ENCODE data around the gene GNG3.
A peak's percentile ranks its signal among the peaks of the same experiment; 100 is the strongest.
"Not testable (repeated sequence)": the region's sequence is repeated elsewhere in the genome, so short reads cannot be mapped to it uniquely, and the experiment has no call there.

Gene GNG3

DNA sequence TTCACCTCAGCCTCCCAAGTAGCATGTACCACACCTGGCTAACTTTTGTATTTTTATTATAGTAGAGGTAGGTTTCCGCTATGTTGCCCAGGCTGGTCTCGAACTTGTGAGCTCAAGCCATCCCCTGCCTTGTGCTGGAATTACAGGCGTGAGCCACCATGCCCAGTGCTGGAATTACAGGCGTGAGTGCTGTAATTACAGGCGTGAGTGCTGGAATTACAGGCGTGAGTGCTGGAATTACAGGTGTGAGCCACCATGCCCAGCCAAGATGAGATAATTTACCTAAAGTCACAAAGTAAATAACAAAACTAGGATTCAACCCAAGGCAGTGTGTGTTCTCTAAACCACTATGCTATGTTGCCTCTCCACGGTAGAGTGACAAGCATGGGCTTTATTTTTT, 25.0 kb upstream of the GNG3 start:
- no peak for DNase-seq
- Histone ChIP-seq H3K4me1 (no peaks in the 10 kb centered on the region; the same call in 1 of the 2 replicates), H3K4me3 (ENCODE audit: low read depth, low read length) (no peak overlapping the region), H3K9me3 (no peaks in the 10 kb centered on the region), H3K36me3 (peaks cover under 1% of the 10 kb centered on the region; the same call in 1 of the 2 replicates), H3K27me3 (no peaks in the 10 kb centered on the region)
- TF ChIP-seq, protein P1, sequence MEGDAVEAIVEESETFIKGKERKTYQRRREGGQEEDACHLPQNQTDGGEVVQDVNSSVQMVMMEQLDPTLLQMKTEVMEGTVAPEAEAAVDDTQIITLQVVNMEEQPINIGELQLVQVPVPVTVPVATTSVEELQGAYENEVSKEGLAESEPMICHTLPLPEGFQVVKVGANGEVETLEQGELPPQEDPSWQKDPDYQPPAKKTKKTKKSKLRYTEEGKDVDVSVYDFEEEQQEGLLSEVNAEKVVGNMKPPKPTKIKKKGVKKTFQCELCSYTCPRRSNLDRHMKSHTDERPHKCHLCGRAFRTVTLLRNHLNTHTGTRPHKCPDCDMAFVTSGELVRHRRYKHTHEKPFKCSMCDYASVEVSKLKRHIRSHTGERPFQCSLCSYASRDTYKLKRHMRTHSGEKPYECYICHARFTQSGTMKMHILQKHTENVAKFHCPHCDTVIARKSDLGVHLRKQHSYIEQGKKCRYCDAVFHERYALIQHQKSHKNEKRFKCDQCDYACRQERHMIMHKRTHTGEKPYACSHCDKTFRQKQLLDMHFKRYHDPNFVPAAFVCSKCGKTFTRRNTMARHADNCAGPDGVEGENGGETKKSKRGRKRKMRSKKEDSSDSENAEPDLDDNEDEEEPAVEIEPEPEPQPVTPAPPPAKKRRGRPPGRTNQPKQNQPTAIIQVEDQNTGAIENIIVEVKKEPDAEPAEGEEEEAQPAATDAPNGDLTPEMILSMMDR (IDR thresholded peaks at IDR 0.05; ENCODE audit: low read depth, low read length), result no peak

DNA sequence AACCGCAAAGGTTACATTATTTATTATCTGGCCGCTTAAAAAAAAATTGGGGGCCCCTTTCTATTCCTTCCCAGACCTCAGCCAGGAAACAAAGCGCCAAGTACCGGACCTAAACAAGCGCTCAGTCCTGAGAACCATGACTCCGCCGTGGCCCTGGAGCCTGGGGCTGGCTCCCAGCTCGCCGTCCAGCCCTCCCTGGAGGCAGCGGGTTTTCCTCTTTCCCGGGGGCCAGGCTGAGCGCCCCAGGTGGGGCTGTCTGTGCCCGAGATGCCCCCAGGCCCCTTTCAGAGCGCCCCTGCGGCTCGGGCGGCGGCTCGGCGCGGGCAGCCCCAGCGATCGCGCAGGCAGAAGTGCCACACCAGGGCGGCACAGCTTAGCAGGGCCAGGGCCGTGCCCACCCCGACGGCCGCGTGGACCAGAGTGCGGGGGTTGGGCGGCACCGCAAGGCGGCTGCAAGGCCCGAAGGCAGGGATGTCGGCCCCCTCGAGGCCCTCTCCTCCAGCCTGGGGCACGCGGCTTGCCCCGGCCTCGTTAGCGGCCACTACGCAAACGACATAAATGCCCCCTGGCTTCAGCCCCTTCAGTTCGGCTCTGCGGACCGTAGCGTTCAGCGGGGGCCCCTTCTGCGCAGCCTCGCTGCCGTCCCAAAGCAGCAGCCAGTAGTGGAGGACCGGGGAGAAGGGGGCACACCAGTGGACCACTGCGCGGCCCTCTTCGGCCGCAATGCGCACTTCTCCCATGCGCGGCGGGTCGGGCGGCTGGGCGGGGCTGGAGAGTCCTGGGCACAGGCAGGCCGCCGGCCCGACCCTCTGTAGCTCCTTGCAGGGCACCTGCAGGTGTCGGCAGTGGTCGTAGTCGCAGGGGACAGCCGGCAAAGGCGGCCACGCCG, 19.7 kb upstream of the GNG3 start:
- H3K4me1 ChIP-seq, result no peaks in the 10 kb centered on the region
- no peaks in the 10 kb centered on the region; the same call in none of the 2 replicates for H3K36me3 ChIP-seq
- no peaks in the 10 kb centered on the region for H3K9me3 ChIP-seq
- TF ChIP-seq, protein P1 (IDR thresholded peaks at IDR 0.05; ENCODE audit: low read depth, low read length), result no peak
- no peaks in the 10 kb centered on the region for H3K27me3 ChIP-seq
- no peak for DNase-seq
- no peak overlapping the region for H3K4me3 ChIP-seq (ENCODE audit: low read depth, low read length)

DNA sequence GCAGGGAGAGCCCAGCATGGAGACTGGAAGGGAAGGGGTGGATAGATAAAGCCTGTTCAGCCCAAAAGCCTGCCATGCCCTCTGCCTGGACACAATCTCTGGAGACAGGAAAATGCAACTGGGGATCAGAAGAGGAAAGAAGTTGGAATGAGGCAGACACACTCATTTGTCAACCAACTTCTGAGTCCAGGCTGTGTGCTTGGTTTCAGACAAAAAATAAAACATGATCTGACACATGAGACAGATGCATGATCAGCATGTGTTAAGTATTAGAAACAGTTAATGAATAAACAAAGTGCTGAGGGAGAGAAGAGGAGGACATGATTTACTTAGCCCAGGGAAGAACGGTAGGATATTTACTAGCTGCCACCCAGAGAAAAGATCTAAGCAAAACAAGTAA, 19.0 kb upstream of the GNG3 start:
- H3K4me1 ChIP-seq, result no peaks in the 10 kb centered on the region

DNA sequence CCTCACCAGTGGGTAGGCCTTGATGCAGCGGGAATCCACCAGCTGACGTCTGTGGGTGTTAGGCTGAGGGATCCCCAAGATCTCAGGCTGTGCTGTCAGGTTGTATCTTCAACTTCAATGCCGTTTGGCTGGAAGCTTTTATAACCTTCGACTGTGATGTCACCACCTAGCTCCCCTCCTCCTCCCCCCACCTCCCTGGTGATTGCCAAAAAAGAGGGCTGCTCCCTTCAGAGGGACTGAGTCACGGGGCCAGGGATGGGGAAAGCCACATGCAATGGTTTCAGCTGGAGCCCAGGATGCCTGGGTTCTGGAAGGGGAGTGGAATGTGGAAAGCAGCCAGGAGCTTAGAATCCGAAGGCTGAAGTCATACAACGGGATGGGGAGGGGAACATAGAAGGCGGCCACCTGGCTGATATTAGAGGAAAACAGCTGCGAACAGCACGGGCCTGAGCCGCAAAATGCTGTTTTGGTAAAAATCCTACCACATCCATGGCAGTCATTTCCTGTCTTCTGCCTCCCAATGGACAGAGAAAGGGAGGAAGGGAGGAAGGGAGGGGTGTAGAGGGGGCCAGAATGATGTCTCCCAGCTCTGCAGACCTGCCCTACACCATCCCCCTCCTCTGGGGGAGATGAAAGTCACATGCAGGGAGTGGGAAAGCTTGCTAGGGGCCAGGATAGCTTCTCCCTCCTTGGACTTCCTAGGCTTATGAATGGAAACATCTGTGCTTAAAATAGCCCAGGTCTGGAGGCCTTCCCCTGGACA, 17.9 kb upstream of the GNG3 start, which contains the start of gene LRRN4CL:
LRRN4CL (minus strand) TSS at position 110 of the 763 bp plus-strand sequence. CDS start 1,022 bp downstream, outside the sequence.
- no peak for DNase-seq
- TF ChIP-seq, protein P1 (IDR thresholded peaks at IDR 0.05; ENCODE audit: low read depth, low read length), result no peak
- Histone ChIP-seq H3K27me3 (no peaks in the 10 kb centered on the region), H3K4me3 (ENCODE audit: low read depth, low read length) (no peak within 1 kb of the TSS), H3K36me3 (no peaks in the 10 kb centered on the region; the same call in none of the 2 replicates), H3K4me1 (no peaks in the 10 kb centered on the region), H3K9me3 (no peaks in the 10 kb centered on the region)

More for the DNA sequence above, 19.0 kb upstream of the GNG3 start:
- TF ChIP-seq, protein P1 (IDR thresholded peaks at IDR 0.05; ENCODE audit: low read depth, low read length), result no peak
- Histone ChIP-seq H3K36me3 (no peaks in the 10 kb centered on the region; the same call in none of the 2 replicates), H3K4me3 (ENCODE audit: low read depth, low read length) (no peak overlapping the region), H3K9me3 (no peaks in the 10 kb centered on the region), H3K27me3 (no peaks in the 10 kb centered on the region)
- no peak for DNase-seq

DNA sequence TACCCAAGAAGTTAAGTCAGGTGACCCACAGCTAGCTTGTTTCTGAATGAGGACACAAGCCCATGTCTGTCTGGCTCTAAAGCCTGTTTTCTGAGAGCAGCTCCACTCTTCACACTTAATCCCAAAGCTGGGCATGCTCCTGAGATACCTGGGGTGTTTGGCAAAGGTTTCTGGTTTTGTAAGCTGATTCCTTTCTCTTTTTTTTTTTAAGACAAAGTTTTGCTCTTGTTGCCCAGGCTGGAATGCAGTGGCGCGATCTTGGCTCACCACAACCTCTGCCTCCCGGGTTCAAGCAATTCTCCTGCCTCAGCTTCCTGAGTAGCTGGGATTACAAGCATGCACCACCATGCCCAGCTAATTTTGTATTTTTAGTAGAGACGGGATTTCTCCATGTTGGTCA, 13.9 kb upstream of the GNG3 start:
- H3K4me3 ChIP-seq (ENCODE audit: low read depth, low read length); DNase-seq; H3K36me3 ChIP-seq; H3K27me3 ChIP-seq; H3K4me1 ChIP-seq; H3K9me3 ChIP-seq: not testable (repeated sequence)

DNA sequence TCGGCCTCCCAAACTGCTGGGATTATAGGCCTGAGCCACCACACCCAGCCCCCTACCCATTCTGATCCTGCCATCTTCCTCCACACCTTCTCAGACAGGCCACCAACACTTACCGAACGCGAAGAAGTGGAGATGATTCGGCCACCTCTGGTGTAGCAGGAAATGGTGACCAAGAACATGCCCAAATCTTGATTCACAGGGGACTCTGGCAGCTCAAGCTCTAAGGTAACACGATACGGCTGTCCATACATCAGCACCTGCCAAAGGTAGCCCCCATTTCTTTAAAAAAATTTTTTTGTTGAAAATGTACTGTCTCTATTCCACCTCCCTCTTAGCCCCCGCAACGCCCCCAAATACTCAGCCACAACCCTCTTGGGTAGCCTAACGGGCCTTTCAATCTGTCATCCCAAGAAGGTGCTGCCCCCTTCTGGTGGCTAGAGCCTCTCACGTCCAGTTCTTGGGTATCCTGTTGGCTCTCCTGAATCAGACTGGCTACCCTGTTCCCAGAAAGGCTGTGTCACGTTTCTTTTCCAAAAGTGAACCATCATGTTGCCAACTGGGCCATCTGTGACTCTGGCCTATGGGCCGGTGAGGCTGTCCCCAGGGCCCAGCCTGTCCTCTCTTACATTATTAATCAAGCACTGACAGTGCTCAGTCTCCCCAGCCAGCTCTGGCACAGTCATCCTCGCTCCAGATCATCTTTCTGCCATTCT, 12.9 kb upstream of the GNG3 start:
- TF ChIP-seq, protein P1 (IDR thresholded peaks at IDR 0.05; ENCODE audit: low read depth, low read length), result peak; percentile 78

More for the DNA sequence above, 12.9 kb upstream of the GNG3 start:
- Histone ChIP-seq H3K27me3 (no peaks in the 10 kb centered on the region), H3K36me3 (no peaks in the 10 kb centered on the region; the same call in none of the 2 replicates), H3K9me3 (no peaks in the 10 kb centered on the region), H3K4me1 (no peaks in the 10 kb centered on the region), H3K4me3 (ENCODE audit: low read depth, low read length) (no peak overlapping the region)
- peak; percentile 72 for DNase-seq

Data from BE2C (cell line).